ENCODE data around the gene MSRB3.

The MSRB3 gene

DNA sequence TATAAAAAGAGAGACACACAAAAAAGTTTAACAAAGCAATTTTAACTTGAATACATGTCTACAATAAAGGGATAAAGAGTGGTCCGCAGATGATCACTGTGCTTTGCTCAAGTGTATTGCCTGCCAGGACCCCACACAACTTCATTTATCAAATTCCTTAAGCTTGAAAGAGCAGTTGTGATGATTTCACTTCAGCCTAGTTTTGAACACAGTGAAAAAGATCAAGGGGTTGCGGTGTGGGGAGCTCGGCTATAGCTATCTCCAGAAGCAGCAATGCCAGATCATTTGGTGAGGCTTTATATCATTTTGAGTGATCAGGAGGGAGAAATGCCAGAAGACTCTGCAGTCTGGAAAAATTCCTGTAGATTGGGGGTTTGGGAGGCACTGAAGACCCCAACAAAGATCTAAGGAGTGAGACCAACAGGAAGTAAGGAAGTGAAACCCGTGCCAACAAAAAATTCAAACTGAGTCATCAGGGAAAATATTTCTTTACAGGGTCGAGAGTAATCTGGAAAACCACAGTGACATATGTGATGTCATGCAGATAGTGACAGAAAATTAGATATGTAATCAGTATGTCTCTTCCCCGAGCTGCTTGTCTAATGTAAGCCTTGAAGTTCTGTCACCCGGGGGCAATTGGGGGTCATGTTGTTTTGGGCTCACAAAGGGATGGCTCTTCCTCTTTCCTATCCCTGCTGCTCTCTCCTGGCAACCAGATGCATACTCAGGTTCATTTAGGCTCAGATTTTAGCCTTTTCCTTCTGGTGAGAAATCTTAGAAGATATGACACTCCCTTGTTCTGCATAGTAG lies 221.8 kb downstream of the MSRB3 start:
- no peak for DNase-seq (ENCODE audit: low spot score)

DNA sequence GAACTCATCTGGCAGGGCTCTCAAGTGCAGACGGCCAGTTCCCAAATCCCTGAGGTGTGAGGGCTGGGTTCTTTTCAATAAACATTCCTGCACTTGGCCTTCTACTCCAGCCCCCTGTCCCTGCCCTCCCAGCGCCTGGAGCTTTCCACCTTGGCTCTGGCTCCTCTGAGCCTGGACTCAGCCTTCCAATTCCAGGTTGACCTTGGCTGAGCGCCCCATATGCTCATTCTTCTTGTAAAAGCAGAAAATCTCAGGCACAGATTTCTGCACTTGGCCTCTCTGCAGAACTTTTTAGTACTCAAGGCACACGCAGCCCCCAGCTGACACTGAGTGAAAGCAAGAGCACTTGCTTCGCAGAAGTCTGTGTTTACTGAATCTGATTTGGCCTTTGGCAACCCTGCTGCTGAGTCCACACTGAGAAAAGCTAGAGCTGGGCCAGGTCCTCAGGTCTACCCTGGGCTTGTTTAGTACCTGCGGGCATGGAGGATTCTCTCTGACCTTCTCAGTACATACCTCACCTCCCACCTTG lies 222.7 kb downstream of the MSRB3 start:
- DNase-seq (ENCODE audit: low spot score), result no peak

DNA sequence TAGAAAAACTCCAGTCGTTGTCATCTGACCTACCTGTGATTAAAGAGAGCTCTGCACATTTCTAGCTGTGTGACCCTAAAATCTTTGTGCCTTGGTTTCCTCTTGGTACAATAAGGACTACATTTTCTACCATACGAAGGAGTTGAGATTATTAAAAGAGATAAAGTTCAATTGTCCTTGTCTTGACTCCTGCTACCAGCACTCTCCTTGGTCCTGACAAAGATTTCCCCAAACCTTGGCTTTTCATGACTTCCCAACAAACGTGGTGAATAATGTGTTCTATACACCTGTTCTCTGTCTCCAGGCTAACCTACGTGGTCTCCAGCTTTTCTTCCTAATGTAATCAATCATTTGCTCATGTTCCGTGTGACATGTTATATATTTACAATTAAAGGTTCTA lies 223.5 kb downstream of the MSRB3 start:
- DNase-seq (ENCODE audit: low spot score), result no peak

DNA sequence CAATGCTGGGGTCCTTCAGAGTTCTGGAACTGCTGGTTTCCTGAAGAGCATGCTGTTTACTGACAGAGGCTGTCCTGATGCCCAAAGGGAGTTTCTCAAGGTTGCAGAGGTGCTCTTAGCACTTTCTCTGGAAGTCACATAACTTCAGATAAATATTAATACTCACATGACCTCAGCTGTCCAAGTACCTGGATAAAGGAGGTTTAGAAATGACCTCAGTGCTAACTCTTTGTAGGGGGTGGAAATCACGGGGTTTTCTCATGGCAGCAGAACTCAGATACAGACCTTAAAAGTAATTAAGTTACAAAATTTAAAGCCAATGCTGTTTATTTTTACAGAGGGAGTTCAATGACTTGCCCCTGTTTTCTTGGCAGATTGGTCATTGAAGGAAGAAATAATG lies 225.9 kb downstream of the MSRB3 start:
- DNase-seq (ENCODE audit: low spot score), result no peak

GRCh38 chr12:65505386-65506121 lies 227.1 kb downstream of the MSRB3 start:
- no peak for DNase-seq (ENCODE audit: low spot score)

DNA sequence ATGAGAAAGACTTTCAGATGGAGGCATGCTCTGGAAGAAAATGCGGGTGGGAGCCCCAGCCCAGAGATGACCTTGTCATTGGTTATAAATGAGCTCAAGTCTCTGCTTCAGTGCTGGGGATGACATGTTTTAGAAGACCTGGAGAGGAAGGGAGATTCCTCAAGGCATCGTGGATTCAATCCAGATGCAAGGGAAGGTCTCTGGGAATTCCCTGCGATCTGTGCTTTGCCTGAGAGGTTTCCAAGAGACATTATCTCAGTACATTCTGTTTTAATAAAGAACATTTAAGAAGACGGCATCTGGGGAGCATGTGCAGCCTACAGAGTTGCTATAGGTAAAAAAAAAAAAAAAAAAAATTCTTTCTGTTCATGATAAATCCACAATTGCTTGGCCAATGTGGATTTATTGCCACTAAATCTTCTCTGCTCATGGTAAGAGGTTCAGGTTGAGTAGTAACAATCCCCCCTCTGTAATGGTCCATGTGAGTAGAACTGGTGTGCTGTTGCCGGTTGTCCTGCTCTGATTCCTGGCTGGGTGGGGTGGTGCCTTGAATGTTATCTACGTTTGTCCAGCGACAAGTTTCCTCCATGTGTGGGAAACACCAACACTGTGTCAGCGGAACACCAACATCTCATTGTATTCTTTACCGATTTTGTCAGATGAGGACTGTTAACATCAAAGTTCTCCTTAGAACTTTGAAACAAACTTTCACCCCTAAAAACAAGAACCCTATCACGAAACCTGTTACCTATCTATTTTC lies 230.0 kb downstream of the MSRB3 start:
- DNase-seq (ENCODE audit: low spot score), result no peak

GRCh38 chr12:65510007-65510406 lies 231.5 kb downstream of the MSRB3 start:
- DNase-seq (ENCODE audit: low spot score), result no peak

DNA sequence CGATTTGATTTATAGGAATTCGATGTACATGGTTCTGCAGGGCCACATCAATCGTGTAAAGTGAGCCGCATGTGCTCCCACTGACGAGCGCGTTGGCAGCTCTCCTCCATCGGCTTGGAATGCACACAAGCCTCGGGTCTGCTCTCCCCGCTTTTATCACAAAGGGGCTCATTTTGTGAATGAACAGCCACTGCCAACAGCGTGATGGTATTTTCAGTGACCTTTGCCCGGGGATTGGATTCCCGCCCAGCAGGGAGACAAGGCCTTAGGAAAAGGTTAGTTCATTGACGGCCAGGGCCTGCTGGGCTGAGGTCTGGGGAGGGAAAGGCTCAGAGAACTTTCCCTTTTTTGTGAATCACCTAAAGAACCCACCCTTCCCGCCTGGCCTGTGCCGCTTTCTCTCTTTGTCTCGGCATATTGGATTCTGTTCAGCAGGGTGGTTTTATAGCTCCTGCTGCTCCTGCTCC lies 232.1 kb downstream of the MSRB3 start:
- DNase-seq (ENCODE audit: low spot score), result no peak

DNA sequence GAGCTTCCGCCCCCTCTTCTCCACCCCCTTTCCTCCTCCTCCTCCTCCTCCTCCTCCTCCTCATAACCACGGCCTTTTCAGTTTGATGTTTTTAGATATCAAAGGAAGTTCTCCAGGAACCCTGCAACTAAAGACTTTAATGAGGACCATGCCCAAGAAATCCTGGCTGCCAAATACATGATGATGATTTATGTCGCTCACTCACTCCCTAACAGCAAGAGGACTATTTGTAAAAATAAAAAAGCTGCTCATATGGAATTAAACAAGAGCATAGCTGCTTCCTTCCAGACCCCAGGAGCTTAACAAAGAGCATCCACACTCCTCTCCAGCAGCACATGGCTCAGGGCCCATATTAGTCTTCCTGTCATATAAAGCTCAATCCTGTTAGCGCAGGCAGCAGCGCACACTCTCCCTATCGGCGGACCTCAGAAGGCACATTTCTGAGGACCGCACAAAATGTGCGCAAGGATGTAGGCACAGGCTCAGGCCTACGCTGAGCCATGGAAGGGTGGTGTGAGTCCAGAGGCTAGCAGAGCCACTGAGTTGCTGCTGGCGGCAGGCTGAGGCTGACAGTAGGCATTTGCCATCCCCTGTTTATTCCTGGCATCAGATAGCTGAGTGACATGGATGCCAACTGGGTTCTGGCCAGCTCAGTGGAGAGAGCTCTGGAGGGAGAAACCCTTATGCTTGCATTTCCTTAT lies 232.8 kb downstream of the MSRB3 start:
- no peak for DNase-seq (ENCODE audit: low spot score)

- no peak for DNase-seq (ENCODE audit: low spot score)
These were observed 233.4 kb downstream of the MSRB3 start for GRCh38 chr12:65511912-65512311.

Data from CD4-positive, alpha-beta T cell treated with Interleukin-2 at 100 ng/mL for 4 hours (primary cell).